Measurements from ENCODE around the gene ANAPC7.

DNA sequence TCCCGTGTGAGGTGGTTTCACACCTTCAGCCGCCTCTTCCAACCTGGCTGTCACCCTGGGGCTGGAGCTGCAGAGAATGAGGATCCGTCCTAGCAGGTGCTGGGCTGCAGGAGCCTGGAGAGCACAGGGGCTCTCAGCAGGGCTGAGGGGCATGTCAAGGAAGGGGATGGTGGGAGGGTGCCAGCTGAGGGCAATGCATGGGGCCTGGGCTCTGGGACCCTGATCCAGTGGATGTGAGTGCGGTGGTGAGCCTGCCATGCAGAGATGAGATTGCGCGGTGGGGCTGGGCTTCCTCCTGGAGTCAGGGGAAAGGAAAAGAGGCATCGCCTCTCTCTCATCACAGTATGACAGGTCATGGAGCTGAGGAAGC is 31.5 kb downstream of the ANAPC7 start:
- TF ChIP-seq, protein P1, sequence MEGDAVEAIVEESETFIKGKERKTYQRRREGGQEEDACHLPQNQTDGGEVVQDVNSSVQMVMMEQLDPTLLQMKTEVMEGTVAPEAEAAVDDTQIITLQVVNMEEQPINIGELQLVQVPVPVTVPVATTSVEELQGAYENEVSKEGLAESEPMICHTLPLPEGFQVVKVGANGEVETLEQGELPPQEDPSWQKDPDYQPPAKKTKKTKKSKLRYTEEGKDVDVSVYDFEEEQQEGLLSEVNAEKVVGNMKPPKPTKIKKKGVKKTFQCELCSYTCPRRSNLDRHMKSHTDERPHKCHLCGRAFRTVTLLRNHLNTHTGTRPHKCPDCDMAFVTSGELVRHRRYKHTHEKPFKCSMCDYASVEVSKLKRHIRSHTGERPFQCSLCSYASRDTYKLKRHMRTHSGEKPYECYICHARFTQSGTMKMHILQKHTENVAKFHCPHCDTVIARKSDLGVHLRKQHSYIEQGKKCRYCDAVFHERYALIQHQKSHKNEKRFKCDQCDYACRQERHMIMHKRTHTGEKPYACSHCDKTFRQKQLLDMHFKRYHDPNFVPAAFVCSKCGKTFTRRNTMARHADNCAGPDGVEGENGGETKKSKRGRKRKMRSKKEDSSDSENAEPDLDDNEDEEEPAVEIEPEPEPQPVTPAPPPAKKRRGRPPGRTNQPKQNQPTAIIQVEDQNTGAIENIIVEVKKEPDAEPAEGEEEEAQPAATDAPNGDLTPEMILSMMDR (IDR thresholded peaks at IDR 0.05) = no peak
- TF ChIP-seq POLR2A (IDR thresholded peaks at IDR 0.05) = no peak

Measured in lower leg skin (tissue), 3 donors.